OCI-LY3 (cell line): ENCODE results near the gene OGFOD1.

Experiments used
- H2AFZ ChIP-seq: fragments of 200-600, 300-600 bp; shearing (Covaris generic); 2 replicates; pipeline ENCODE4 v1.6.0; 2014; ENCODE audit warnings: antibody characterized with exemption, low read depth, low read length
- H3K27ac ChIP-seq: fragments of 200-600, 300-600 bp; sonication (generic); 2 replicates; pipeline ENCODE4 v1.5.1; 2014; ENCODE audit warnings: mild to moderate bottlenecking, low read length, moderate library complexity, mixed read lengths
- H3K27me3 ChIP-seq: fragments of 200-600, 300-600 bp; sonication (generic); 2 replicates; pipeline ENCODE4 v1.6.1; 2014; ENCODE audit warnings: low read depth, low read length, mixed read lengths
- H3K36me3 ChIP-seq: fragments of 200-600, 300-600 bp; sonication (generic); replicated peaks from 2 replicates; pipeline ENCODE3; 2014; ENCODE audit warnings: low read depth, low read length, mixed read lengths
- H3K4me1 ChIP-seq: fragments of 300-600, 200-600 bp; sonication (generic); 2 replicates; pipeline ENCODE4 v1.6.1; 2014; ENCODE audit warnings: low read length, mixed read lengths
- H3K4me2 ChIP-seq: fragments of 200-600, 300-600 bp; sonication (generic); 2 replicates; pipeline ENCODE4 v1.6.1; 2014; ENCODE audit warnings: low read length, mixed read lengths
- H3K4me3 ChIP-seq: fragments of 300-600, 200-600 bp; sonication (generic); 2 replicates; pipeline ENCODE4 v1.5.1; 2014; ENCODE audit warnings: antibody characterized with exemption, mild to moderate bottlenecking, low read length, moderate library complexity
- H3K79me2 ChIP-seq: fragments of 300-600, 200-600 bp; shearing (Covaris generic); 2 replicates; pipeline ENCODE4 v1.6.1; 2014; ENCODE audit warnings: mild to moderate bottlenecking, low read length, mixed read lengths
- H3K9ac ChIP-seq: fragments of 300-600, 200-600 bp; shearing (Covaris generic); 2 replicates; pipeline ENCODE4 v1.6.0; 2014; ENCODE audit warnings: mild to moderate bottlenecking, low read length, moderate library complexity
- H3K9me3 ChIP-seq: fragments of 200-600, 300-600 bp; shearing (Covaris generic); 2 replicates; pipeline ENCODE4 v1.6.1; 2014; ENCODE audit warnings: low read length, mixed read lengths; ENCODE audit not compliant: insufficient read depth
- H4K20me1 ChIP-seq: fragments of 200-600, 300-600 bp; sonication (generic); 2 replicates; pipeline ENCODE4 v1.6.1; 2016; ENCODE audit warnings: low read length, mixed read lengths; ENCODE audit not compliant: insufficient read depth
- CTCF ChIP-seq: fragments of 200-600, 300-600 bp; sonication (generic); IDR thresholded peaks from 2 replicates; pipeline ENCODE4 v1.5.1; 2014; ENCODE audit warnings: antibody characterized with exemption, low read length, low read depth
- EZH2phosphoT487 ChIP-seq: fragments of 200-600 bp; shearing (Covaris generic); IDR thresholded peaks from 2 replicates; pipeline ENCODE4 v1.6.1; 2018; ENCODE audit warnings: antibody characterized with exemption, mixed run types, low read depth

OGFOD1 gene

GRCh38 chr16:56450986-56451752 lies at the start of gene OGFOD1, which contains the start of gene NUDT21:
OGFOD1 (plus strand) TSS chr16:56451554; CDS start chr16:56451613, 59 bp downstream.
NUDT21 (minus strand) TSS chr16:56451332; CDS start chr16:56451202, 130 bp downstream.
- TF ChIP-seq CTCF (no peak), EZH2phosphoT487 (no peak)
- peaks cover 37% of the 10 kb centered on the region for H4K20me1 ChIP-seq
- peak within 1 kb of the TSS; percentile 86 for H3K9ac ChIP-seq
- H3K4me1 ChIP-seq: peaks cover 41% of the 10 kb centered on the region
- peak within 1 kb of the TSS; percentile 91 for H3K4me2 ChIP-seq
- H3K9me3 ChIP-seq: no peaks in the 10 kb centered on the region
- H3K4me3 ChIP-seq: peak within 1 kb of the TSS; percentile 95
- H3K79me2 ChIP-seq: peaks cover 76% of the 10 kb centered on the region
- H3K27me3 ChIP-seq: no peaks in the 10 kb centered on the region
- peak within 1 kb of the TSS; percentile 69 for H3K27ac ChIP-seq
- peak within 1 kb of the TSS; percentile 63 for H2AFZ ChIP-seq
- peaks cover 33% of the 10 kb centered on the region for H3K36me3 ChIP-seq

- Histone ChIP-seq H3K9ac (no peak overlapping the region), H3K4me2 (no peak overlapping the region), H3K36me3 (peaks cover 51% of the 10 kb centered on the region), H3K79me2 (peaks cover 12% of the 10 kb centered on the region), H3K27me3 (no peaks in the 10 kb centered on the region), H3K4me1 (no peaks in the 10 kb centered on the region), H3K4me3 (no peak overlapping the region), H3K27ac (no peak overlapping the region), H2AFZ (no peak overlapping the region), H4K20me1 (peaks cover 13% of the 10 kb centered on the region; the same call in 1 of the 2 replicates), H3K9me3 (no peaks in the 10 kb centered on the region)
- no peak for TF ChIP-seq CTCF
- TF ChIP-seq EZH2phosphoT487: no peak
These were observed 45.2 kb upstream of the OGFOD1 start for GRCh38 chr16:56405977-56406672.

GRCh38 chr16:56408379-56409098 lies 42.8 kb upstream of the OGFOD1 start:
- Histone ChIP-seq H3K9ac (no peak overlapping the region), H3K27ac (no peak overlapping the region), H4K20me1 (peaks cover 27% of the 10 kb centered on the region), H2AFZ (no peak overlapping the region), H3K79me2 (peaks cover 34% of the 10 kb centered on the region), H3K4me3 (no peak overlapping the region), H3K9me3 (no peaks in the 10 kb centered on the region), H3K4me2 (no peak overlapping the region), H3K36me3 (peaks cover 53% of the 10 kb centered on the region), H3K4me1 (no peaks in the 10 kb centered on the region), H3K27me3 (no peaks in the 10 kb centered on the region)
- TF ChIP-seq CTCF (no peak), EZH2phosphoT487 (no peak)
